ENCODE results near the gene SEPTIN11.
"Not testable (repeated sequence)": the region's sequence is repeated elsewhere in the genome, so short reads cannot be mapped to it uniquely, and the experiment has no call there.

Gene SEPTIN11

GRCh38 chr4:76952656-76953582 is 3.4 kb downstream of the SEPTIN11 start:
- DNase-seq: no peak

GRCh38 chr4:76953956-76954355 is 4.4 kb downstream of the SEPTIN11 start:
- DNase-seq: no peak

- DNase-seq: no peak
Observed at GRCh38 chr4:76954489-76954888, 4.9 kb downstream of the SEPTIN11 start.

- DNase-seq: no peak
Observed at GRCh38 chr4:76955182-76955581, 5.6 kb downstream of the SEPTIN11 start.

GRCh38 chr4:76957004-76957738 is 7.6 kb downstream of the SEPTIN11 start:
- DNase-seq: no peak

- DNase-seq: no peak
Observed at GRCh38 chr4:76958891-76959290, 9.3 kb downstream of the SEPTIN11 start.

GRCh38 chr4:76960014-76960413 is 10.5 kb downstream of the SEPTIN11 start:
- DNase-seq: no peak

GRCh38 chr4:76962406-76963130 is 13.0 kb downstream of the SEPTIN11 start:
- no peak for DNase-seq

- DNase-seq: no peak
Observed at GRCh38 chr4:76963131-76963750, 13.7 kb downstream of the SEPTIN11 start.

GRCh38 chr4:76963927-76964326 is 14.4 kb downstream of the SEPTIN11 start:
- not testable (repeated sequence) for DNase-seq

GRCh38 chr4:76964769-76965168 is 15.2 kb downstream of the SEPTIN11 start:
- no peak for DNase-seq

- DNase-seq: no peak
Observed at GRCh38 chr4:76965866-76966579, 16.5 kb downstream of the SEPTIN11 start.

GRCh38 chr4:76968937-76969336 is 19.4 kb downstream of the SEPTIN11 start:
- no peak for DNase-seq

GRCh38 chr4:76969495-76969894 is 19.9 kb downstream of the SEPTIN11 start:
- DNase-seq: no peak

- DNase-seq: no peak
Observed at GRCh38 chr4:76969941-76970529, 20.5 kb downstream of the SEPTIN11 start.

- DNase-seq: no peak
Observed at GRCh38 chr4:76972306-76972705, 22.8 kb downstream of the SEPTIN11 start.

GRCh38 chr4:76974150-76974549 is 24.6 kb downstream of the SEPTIN11 start:
- no peak for DNase-seq

GRCh38 chr4:76977113-76977512 is 27.6 kb downstream of the SEPTIN11 start:
- no peak for DNase-seq

GRCh38 chr4:76977736-76978350 is 28.3 kb downstream of the SEPTIN11 start:
- DNase-seq: no peak

- no peak for DNase-seq
Observed at GRCh38 chr4:76979236-76979635, 29.7 kb downstream of the SEPTIN11 start.

- DNase-seq: no peak
Observed at GRCh38 chr4:76980261-76980660, 30.7 kb downstream of the SEPTIN11 start.

Data from DMS 273 treated with DMSO at 0.1 percent for 48 hours (cell line).